HG02852 (cell line): ENCODE measurements around the gene KLF7.
"Not testable (repeated sequence)": the region's sequence is repeated elsewhere in the genome, so short reads cannot be mapped to it uniquely, and the experiment has no call there.

Source experiments
- ATAC-seq: cut with Tn5 transposase; IDR thresholded peaks from one replicate; pipeline ENCODE4 v1.9.1; 2021; ENCODE audit warnings: mild to moderate bottlenecking, moderate library complexity; ENCODE audit not compliant: unreplicated experiment

The KLF7 gene

GRCh38 chr2:207067473-207067872 is 98.3 kb downstream of the KLF7 start:
- ATAC-seq, result no peak

DNA sequence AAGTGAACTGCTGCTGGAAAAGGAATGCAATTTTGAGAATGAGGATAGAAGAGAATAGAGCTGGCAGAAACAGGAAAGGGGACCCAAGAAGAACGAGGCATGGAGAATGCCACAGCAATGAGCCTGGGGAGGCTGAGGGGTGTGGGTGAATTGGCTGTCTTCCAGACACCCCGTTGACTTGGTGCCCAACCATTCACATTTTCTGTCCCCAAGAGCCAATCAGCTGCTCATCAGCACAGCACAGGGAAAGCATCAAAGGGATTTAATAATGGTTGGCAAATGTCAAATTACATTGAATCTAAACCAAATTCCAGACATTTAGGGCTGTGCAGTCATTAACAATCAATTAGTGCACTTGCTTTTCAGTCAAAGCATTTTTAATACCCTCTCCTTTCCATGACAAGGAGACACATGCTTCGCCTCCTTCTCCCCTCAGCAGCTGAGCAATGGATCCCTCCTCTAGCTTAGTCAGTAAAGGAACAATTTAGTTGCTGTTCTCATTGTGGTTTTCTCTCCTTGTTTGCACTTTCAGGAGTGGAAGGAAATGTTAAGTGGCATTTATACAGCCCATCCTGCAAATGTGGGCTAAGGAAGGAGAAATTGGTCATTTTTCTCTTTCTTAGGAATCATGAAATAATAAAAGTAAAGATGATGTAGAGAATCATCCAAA is 98.8 kb downstream of the KLF7 start:
- no peak for ATAC-seq

GRCh38 chr2:207066166-207066565 is 99.6 kb downstream of the KLF7 start:
- ATAC-seq, result no peak

- no peak for ATAC-seq
Observed at GRCh38 chr2:207064128-207064690, 101.5 kb downstream of the KLF7 start.

- no peak for ATAC-seq
Observed at GRCh38 chr2:207061181-207061580, 104.6 kb downstream of the KLF7 start.

DNA sequence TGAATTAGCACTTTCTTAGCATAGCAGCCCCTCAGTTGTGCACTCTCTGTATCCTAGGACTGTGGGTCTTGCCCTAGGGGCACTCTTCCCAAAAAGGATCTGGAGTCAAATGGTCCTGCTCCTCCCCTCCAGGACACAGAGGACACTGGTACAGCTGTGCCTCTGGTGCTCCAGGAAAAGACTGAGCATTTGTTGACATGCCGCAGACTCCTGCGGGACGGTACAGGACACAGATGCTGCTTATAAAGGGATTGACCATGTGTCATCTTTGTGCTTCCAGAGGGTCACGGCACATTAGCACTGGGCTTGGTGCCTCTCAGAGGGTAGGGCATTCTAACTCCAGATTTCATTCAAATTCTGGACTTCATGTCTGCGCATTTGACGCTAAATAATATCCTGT is 110.5 kb downstream of the KLF7 start:
- ATAC-seq, result no peak

DNA sequence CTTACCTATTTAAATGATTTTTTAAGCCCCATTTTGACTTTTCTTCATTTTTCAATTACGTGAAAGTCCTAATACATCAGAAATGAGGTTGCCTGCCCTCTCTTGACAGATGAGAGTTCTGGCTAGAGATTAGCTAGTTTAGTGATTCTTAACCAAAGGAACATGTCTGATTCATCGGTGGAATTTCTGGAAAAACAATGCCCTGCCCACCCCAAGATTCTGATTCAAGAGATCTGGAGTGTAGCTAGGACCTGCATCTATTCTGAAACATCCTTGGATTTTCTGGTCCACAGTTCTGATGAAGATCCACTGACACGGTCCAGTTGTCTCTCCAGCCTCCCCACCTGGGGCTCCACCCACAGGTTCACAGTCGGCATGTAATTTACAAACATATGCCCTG is 111.2 kb downstream of the KLF7 start:
- no peak for ATAC-seq

- ATAC-seq, result no peak
Observed at GRCh38 chr2:207051385-207051965, 114.3 kb downstream of the KLF7 start.

GRCh38 chr2:207049122-207049521 is 116.6 kb downstream of the KLF7 start:
- ATAC-seq, result no peak

DNA sequence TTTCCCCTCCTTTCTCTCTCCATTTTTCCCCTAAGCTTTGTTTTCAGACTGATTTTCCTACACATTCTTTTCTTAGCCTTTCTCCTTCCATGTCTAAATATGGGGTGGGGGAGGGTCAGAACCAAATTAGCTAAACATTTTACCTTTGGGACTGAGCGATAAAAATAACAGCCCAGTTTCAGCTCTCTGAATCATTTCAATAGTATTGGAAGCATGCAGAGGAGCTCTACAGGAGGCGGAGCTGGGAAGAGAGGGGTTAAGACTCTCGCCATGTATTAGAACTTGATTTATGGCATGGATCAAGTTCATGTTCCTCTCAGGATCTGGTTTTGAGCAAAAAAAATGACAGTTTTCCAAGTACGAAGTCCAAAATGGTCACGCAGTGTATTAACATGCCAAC is 117.3 kb downstream of the KLF7 start:
- no peak for ATAC-seq

DNA sequence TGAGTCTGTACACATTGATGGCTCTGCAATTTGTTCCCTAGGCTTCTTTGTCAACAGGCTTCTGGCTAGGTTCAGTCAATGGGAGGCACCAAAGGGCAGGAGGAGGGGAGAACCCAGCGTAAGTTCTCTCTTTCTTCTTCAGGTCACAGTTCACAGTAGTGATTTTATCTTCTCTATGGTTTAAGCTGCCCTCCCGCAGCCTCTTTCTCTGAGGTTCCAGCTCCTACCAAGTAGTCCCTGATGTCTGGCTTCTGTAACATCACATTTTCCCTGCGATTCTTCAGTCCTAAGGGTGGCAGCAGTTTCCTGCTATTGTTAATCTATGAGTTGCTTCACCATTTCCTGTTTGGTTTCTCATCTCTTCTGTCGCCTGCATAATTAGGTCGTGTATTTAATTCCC is 119.0 kb downstream of the KLF7 start:
- no peak for ATAC-seq

DNA sequence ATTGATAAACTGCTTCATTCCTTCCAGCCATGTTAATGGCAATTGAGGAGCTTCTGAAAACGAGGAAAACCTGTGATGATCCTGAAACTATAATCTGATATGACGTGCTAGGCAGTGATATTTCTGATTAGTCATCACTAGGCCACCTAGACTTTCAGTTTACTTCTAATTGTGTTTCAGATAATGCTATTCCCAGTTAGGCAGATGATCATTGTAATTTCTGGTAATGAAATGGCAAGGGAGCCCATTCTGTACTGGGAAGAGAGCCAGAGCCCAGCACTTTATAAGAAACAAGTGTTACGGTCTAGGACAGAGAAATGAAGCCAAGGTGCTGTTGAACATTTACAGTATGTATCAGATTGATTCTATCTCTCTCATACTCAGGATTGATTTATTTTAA is 120.2 kb downstream of the KLF7 start:
- ATAC-seq, result no peak

DNA sequence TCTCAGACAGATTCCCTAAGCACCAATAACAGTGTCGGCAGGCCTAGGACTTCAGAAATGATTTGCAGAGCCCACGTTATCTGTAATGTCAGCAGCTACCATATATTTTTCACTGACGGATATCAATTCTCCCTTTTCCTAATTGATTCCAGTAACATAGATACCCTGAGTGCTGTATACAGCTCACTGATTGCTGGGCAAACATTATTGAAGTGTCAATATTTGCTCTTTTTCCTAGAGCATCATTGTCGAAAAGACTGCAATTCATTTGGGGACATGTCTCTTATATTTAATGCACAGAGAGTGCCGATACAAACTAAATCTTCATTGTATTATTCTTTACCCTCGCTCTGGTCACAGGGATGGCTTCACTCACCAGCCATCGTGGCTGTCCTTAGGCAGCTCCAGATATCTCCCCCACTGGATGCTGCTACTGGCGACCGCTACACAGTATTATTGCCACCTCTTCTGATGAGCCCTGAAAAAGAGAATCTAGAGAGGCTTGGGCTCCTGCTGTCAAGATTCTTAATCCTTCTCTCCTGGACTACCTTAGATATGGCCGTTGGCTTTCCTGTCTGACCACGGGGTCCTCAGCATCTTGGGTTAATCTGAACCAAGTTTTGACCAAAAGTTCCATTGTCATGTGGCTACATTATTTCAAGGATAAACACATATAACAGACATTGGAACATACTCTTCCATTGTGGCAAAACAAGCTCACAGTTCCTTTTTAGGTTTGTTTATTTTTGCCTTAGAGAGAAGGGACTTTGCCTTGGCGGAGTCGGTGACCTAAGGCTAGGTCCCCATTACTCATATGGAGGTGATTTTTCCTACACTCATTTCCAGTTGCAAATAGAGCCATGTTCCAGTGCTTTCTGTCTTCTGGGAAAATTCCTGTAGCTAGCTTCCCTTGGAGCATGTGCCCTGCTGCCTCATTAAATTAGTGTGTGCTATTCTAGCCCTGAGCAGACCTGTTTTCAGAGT is 121.1 kb downstream of the KLF7 start:
- no peak for ATAC-seq

DNA sequence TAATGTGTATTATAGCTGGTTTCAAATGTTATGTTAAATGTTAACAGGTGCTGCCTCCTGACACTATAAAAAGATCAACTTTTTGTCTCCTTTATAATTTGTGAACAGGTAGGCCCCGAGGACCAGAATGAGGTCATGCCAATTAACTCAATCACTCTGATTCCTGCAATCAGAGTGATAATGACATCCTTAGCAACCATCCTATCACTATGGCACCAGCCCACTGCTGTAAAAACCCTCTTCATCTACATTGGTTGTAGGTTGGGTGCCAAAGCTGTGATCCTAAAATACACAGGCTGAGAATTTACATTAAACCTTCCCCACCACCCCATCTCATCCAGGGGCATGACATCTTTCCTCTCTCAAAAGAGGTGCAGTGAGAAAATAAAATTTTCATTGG is 122.9 kb downstream of the KLF7 start:
- no peak for ATAC-seq

- ATAC-seq, result no peak
Observed at GRCh38 chr2:207041786-207042554, 123.8 kb downstream of the KLF7 start.

- no peak for ATAC-seq
Observed at GRCh38 chr2:207041279-207041678, 124.5 kb downstream of the KLF7 start.

- ATAC-seq, result no peak
Observed at GRCh38 chr2:207040696-207041095, 125.1 kb downstream of the KLF7 start.

DNA sequence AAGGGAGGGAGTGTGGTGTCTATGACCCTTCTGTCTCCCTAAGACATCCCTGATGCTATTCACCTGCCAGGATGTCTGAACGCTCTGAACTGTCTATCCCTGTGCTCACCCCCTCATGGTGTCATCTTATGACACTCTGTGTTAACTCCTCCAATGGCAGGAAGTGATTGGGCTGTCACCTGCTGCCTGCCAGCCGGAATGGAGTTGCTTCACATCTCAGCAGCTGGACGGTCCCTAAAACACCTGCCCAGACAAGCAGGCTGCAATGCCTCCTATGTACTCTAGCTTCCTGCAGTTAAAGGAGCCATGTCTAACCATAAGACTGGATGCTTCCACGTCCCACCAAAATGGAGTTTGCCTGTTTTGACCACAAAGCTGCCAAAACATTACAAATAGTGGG is 126.5 kb downstream of the KLF7 start:
- ATAC-seq, result no peak

- no peak for ATAC-seq
Observed at GRCh38 chr2:207038299-207038698, 127.4 kb downstream of the KLF7 start.

DNA sequence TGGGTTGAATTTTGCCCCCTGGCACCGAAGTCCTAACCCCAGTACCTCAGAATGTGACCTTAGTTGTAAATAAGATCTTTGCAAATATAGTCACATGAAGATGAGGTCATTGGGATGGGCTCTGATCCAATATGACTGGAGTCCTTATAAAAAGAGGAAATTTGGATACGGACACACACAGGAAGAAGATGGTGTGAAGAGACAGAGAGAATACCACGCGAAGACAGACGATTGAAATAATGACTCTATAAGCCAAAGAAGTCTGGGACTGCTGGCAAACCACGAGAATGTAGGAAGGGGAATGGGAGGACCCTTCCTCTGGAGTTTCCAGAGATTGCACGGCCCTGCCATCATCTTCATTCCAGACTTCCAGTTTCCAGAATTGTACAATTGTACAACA is 127.9 kb downstream of the KLF7 start:
- no peak for ATAC-seq

DNA sequence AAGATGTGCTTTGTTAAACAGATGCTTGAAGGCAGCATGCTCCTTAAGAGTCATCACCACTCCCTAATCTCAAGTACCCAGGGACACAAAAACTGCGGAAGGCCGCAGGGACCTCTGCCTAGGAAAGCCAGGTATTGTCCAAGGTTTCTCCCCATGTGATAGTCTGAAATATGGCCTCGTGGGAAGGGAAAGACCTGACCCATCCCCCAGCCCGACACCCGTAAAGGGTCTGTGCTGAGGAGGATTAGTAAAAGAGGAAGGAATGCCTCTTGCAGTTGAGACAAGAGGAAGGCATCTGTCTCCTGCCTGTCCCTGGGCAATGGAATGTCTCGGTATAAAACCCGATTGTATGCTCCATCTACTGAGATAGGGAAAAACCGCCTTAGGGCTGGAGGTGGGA is 128.7 kb downstream of the KLF7 start:
- ATAC-seq, result not testable (repeated sequence)
